GM18907 (cell line): ENCODE measurements around the gene SCAF11.

Experiments
- ATAC-seq: cut with Tn5 transposase; IDR thresholded peaks from one replicate; pipeline ENCODE4 v1.9.1; 2021; ENCODE audit warnings: mild to moderate bottlenecking, moderate library complexity; ENCODE audit not compliant: unreplicated experiment

Gene SCAF11

DNA sequence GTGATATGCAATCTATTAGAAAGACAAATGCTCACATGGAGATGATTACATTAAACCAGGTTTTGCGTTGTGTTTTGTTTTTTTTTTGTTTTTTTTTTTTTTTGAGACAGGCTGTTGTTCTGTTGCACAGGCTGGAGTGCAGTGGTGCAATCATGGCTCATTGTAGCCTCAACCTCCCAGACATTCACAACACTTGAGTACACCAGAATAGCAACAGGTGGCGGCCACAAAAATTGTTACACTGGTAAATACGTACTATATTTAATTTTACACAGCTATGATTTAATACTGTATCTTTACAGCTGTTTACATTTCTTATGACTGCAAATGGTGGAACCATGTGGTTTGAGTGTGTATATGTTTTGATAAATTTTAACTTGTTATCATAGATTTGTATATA lies 60.0 kb downstream of the SCAF11 start:
- no peak for ATAC-seq

GRCh38 chr12:45928309-45928708 lies 62.1 kb downstream of the SCAF11 start:
- no peak for ATAC-seq

- no peak for ATAC-seq
These were observed 71.6 kb downstream of the SCAF11 start for GRCh38 chr12:45918818-45919217.

GRCh38 chr12:45915405-45915804 lies 75.0 kb downstream of the SCAF11 start:
- no peak for ATAC-seq

DNA sequence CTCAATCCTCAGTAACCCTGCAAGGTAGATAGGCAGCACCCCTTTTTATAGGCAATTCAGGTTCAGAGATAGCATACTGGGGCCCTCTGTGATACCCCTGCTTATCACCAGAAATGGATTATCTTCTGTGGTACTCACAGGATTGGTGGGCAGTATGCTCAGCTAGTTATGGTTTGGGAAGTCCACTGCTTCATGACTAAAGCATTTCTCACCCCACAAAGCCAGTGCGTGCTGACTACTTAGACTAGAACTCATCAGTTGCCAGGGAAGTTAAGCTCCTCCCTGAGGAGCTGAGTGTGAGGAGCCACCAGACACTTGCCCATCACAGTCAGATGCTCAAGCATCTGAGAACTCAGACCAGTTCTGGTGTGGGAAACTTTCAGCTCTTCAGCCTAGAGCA lies 76.3 kb downstream of the SCAF11 start:
- ATAC-seq = peak; percentile 48

DNA sequence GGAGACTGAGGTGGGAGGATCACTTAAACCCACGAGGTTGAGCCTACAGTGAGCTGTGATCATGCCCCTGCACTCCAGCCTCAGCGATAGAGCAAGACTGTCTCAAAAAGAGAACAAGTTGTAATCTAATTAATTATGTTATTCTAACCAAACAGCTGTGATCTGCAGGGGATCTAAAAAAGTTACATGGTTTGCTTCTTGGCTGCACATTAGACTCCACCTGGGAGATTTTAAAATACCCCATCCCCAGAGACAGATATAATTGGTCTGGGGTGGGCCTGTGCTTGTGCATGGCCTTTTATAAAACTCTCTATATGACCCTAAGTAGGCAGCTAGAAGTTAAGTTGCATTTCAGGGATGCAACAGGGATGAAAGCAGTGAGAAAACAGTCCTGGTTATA lies 76.7 kb downstream of the SCAF11 start:
- ATAC-seq = peak; percentile 14

- no peak for ATAC-seq
These were observed 77.6 kb downstream of the SCAF11 start for GRCh38 chr12:45912774-45913173.

DNA sequence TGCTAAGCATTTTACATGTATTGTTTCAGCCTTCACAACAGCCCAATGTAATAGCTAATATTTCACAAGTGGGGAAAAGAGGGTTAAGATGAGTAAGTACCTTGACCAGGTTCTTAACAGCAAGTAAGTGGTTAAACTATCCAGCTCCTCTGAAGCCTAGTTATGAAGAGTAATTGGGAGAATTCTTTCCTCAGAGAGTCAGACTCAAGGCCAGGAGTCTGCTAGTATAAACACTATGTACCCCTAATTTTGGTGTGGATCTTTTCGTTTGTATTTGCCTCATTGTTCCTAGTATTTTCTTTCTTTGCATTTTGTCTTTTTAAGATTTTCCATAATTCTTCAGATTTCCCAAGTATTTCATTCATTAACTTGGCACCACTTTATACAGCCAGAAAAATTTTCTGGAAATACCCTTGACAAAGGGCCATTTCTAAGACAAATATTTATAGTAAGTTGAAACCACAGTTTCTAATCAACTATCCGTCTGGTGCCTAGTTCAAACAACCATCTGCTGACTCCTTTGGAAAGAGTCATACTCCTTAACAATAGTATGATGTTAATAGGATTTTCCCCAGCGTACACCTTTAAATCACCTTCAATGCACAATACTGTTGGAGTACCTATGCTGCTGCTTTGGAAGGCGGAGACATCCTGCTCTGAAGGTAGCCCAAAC lies 81.2 kb downstream of the SCAF11 start:
- no peak for ATAC-seq

DNA sequence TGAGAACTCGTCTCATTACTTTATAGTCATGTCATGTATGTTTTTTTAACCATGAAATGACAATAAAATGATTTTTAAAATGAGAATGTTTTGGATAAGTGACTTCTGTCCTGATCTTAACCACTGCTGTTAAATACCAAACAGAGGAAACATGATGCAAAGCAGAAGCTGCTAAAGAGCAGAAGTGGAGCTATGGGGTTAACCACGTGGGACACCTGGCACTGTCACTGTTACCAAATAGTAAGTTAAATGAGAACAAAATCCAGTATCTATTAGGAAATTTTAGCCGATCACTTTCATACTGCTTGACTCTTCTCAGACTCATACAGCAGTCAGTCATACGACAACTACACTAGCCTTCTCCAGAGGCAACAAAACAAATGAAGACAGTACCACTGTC lies 82.4 kb downstream of the SCAF11 start:
- peak; percentile 87 for ATAC-seq

DNA sequence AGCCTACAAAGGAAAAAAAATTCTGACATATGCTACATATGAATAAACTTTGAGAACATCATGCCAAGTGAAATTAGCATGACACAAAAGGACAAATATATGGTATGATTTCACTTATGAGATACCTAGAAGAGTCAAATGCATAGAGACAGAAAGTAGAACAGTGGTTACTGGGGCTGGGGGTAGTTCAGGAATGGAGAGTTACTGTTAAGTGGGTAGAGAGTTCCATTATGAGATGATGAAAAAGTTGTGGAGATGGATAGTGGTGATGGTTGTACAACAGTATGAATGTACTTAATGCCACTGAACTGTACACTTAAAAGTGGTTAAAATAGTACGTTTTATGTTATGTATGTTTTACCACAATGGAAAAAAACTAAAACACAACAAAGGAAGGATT lies 92.3 kb downstream of the SCAF11 start:
- no peak for ATAC-seq

DNA sequence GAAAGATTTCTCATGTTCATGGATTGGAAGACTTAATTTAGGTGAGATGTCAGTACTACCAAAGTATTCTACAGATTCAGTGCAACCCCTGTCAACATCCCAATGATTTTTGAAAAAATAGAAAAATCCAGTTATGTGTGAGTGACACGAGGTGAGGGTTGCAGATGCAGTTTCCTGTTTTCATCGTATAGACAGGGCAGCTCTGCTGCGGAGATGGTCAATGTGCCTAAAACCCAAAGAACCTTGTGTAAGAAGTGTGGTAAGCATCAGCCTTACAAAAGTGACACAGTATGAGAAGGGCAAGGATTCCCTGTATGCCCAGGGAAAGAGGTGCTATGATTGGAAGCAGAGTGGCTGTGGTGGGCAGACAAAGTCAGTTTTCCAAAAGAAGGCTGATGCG lies 94.4 kb downstream of the SCAF11 start:
- no peak for ATAC-seq

- ATAC-seq = no peak
These were observed 97.1 kb downstream of the SCAF11 start for GRCh38 chr12:45893240-45893639.

- ATAC-seq = no peak
These were observed 100.1 kb downstream of the SCAF11 start for GRCh38 chr12:45890276-45890675.

DNA sequence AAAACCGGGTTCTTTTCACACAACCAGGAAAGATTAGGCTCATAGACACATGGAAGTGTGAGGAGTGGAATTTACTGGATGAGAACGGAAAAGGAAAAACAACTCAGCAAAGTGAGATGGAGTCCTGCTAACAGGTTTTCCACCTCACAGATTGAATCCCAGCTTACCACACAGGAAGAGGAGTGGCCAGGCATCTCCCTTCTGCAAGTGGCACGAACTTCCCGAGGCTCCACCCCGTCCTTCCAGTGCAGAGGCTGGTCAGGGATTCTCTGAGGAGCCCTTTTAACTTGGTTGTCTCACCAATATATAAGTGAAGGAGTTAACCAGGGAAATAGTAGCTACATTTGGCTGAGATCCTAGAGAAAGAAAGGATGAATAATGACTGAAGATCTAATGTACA lies 102.8 kb downstream of the SCAF11 start:
- ATAC-seq = no peak

GRCh38 chr12:45886685-45887084 lies 103.7 kb downstream of the SCAF11 start:
- no peak for ATAC-seq

DNA sequence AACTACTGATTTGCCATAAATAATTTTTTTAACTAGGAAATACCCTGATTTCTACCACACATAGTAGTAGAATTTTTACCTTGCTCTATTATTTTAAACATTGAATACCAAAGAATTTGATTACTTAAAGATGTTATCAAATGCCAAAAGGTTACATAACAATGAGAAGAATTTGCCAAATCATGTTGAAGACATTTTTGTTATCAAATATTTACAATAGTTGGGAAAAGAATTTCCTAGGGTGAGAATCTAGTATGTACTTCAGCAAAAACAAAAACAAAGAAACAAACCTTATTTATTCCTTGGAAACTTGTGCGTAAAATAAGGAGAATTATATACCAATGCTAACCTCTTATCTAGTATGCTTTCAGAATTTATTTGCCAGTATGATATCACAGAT lies 107.2 kb downstream of the SCAF11 start:
- no peak for ATAC-seq

DNA sequence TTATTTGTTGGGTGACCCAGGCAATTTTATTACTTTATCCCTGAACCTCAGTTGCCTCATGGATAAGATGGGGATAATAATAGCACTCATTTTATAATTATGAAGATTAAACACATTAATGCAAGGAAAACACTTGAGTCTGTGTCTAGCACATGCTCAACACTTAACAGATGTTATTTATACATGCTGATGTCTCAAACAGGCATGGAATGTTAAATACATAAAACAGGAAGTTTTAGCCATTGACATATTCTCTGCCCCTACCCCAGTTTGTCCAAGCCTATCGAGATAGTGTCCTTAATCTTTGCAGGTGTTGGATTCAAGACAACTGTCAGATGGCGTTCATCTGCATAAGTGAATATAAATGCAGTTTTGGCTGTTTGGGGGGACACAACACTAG lies 109.8 kb downstream of the SCAF11 start:
- ATAC-seq = no peak

DNA sequence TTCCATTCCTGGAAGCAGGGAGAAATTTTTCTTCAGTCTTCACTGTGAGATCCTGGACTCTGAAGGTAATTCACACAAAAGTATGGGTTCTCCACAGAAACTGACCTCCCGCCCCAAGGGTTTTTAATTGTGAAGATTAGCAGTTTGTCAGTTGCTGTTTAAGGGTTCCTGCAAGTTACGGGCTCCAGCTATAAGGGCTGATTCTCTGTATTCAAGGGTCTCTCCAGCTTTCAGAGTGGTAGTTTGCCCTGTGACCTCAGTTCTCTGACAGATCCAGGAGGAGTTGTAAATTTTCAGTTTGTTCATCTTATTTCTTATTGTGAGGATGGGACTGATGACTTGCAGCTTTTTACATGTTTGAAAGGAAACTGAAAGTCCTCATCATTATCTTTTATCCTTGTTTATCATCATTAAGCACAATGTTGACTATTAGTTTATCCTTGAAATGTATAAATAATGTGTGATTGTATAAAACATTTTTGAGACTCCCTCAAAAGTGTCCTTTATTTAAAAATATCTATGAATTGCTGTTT lies 110.9 kb downstream of the SCAF11 start:
- ATAC-seq = no peak

GRCh38 chr12:45878630-45879255 lies 111.6 kb downstream of the SCAF11 start:
- ATAC-seq = no peak

DNA sequence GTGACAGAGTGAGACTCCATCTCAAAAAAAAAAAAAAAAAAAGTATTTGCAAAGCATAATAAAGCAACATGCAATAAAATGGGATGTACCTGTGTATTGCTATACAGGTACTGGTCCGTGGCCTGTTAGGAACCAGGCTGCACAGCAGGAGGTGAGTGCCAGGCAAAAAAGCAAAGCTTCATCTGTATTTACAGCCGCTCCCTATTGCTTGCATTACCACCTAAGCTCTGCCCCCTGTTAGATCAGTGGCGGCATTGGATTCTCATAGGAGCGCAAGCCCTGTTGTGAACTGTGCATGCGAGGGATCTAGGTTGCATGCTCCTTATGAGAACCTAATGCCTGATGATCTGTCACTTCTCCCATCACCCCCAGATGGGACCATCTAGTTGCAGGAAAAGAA lies 113.3 kb downstream of the SCAF11 start:
- no peak for ATAC-seq

GRCh38 chr12:45872446-45872845 lies 117.9 kb downstream of the SCAF11 start:
- ATAC-seq = no peak
